ENCODE measurements around the gene SUSD4. TPM values are rescaled to one million over a fixed set of nuclear protein-coding genes. Genes with fewer than 3 reads are reported as not detected.

SUSD4 gene
- total and polyA plus RNA-seq, 10 of the 15 experiments (the other 5 are each of a cell fraction or from before 2014, with no cell fraction given) = 0.13 to 1.1 (median 0.26) TPM; not detected in 3

- SMC1A ChIA-PET (ENCODE audit: uncharacterized antibody, unreplicated experiment) = interaction anchor here (1.2 kb wide), 1 partner anchor 140 kb away, joined by 4 read pairs; no protein-coding TSS in a partner anchor
These were observed 90.5 kb downstream of the SUSD4 start for GRCh38 chr1:223273511-223273910.

More at GRCh38 chr1:223273511-223273910, 90.5 kb downstream of the SUSD4 start:
- H3K4me3 ChIP-seq = no peak overlapping the region
- BruUV-seq (replicated peaks) = no TSS peak
- H4K20me1 ChIP-seq (ENCODE audit: control insufficient read depth, insufficient read depth) = no peaks in the 10 kb centered on the region
- no peaks in the 10 kb centered on the region for H3K36me3 ChIP-seq (ENCODE audit: control insufficient read depth in 2 of 2, insufficient read depth in 2 of 2, low read length in 1 of 2)
- ChIA-PET RAD21 (ENCODE audit: unreplicated experiment) (no interaction called here), CTCF (interaction anchor here (0.7 kb wide), 1 partner anchor 139 kb away, joined by 4 read pairs; no protein-coding TSS in a partner anchor), POLR2A (no interaction called here)
- FAIRE-seq (no peak), DNase-seq (ENCODE audit: low read depth, low spot score) (no peak), ATAC-seq (no peak)
- no peak overlapping the region for H2AFZ ChIP-seq (ENCODE audit: control insufficient read depth, low read depth, low read length)
- WGBS (ENCODE audit: insufficient coverage, insufficient replicate concordance, low lambda C conversion rate, missing lambda C conversion rate) = 8% methylated on average over 5 of the region's 5 CpGs
- intact Hi-C loops (cut with micrococcal nuclease; ENCODE audit: unreplicated experiment) (no loop called here), in situ Hi-C loops (cut with MboI) (no loop called here)
- H3K79me2 ChIP-seq (ENCODE audit: control insufficient read depth, insufficient read depth, low read length) = no peaks in the 10 kb centered on the region
- H3K27me3 ChIP-seq (replicated peaks in 1 of 2; ENCODE audit: control insufficient read depth in 2 of 2, insufficient read depth in 2 of 2, low read length in 1 of 2) = peaks cover 0 to 2% of the 10 kb centered on the region in 2 experiments; a peak in 2 of 4 replicates
- H3K27ac ChIP-seq (ENCODE audit: control insufficient read depth, insufficient read depth) = no peak overlapping the region
- H3K4me2 ChIP-seq (ENCODE audit: control insufficient read depth, insufficient read depth) = no peak overlapping the region
- no peaks in the 10 kb centered on the region for H3K4me1 ChIP-seq (ENCODE audit: control insufficient read depth, insufficient read depth, low read length)
- no peaks in the 10 kb centered on the region for H3K9me3 ChIP-seq (replicated peaks; ENCODE audit: control insufficient read depth, insufficient read depth, low read length)
- TF ChIP-seq TBL1XR1 (IDR thresholded peaks at IDR 0.05; ENCODE audit: low read depth, low read length) = no peak
- no peak for TF ChIP-seq CHD4 (IDR thresholded peaks at IDR 0.05)
- TF ChIP-seq ZNF687 (IDR thresholded peaks at IDR 0.05) = no peak
- no peak for TF ChIP-seq RCOR1 (conservative IDR thresholded peaks at IDR 0.05; ENCODE audit: low read depth, low read length)
- no peak for TF ChIP-seq CHD2 (IDR thresholded peaks at IDR 0.05; ENCODE audit: borderline replicate concordance, low read depth, low read length)
- TF ChIP-seq ZBTB4 (CRISPR knock-in tag; IDR thresholded peaks at IDR 0.05) = no peak
- TF ChIP-seq TCF12 (IDR thresholded peaks at IDR 0.05; ENCODE audit: low read depth, low read length) = no peak
- no peak for TF ChIP-seq SIX5 (IDR thresholded peaks at IDR 0.05; ENCODE audit: low read depth, low read length, severe bottlenecking)
- no peak overlapping the region for H3K9ac ChIP-seq (ENCODE audit: control insufficient read depth, insufficient read depth, low read length)

All from GM12878 (cell line).